HG02885 (cell line): ENCODE data around the gene SVIL.
A peak's percentile ranks its signal among the peaks of the same experiment; 100 is the strongest.
"Not testable (repeated sequence)": the region's sequence is repeated elsewhere in the genome, so short reads cannot be mapped to it uniquely, and the experiment has no call there.

Source experiments
- ATAC-seq: cut with Tn5 transposase; IDR thresholded peaks from one replicate; pipeline ENCODE4 v1.9.1; 2021; ENCODE audit warnings: mild to moderate bottlenecking; ENCODE audit not compliant: unreplicated experiment, poor library complexity

The SVIL gene

DNA sequence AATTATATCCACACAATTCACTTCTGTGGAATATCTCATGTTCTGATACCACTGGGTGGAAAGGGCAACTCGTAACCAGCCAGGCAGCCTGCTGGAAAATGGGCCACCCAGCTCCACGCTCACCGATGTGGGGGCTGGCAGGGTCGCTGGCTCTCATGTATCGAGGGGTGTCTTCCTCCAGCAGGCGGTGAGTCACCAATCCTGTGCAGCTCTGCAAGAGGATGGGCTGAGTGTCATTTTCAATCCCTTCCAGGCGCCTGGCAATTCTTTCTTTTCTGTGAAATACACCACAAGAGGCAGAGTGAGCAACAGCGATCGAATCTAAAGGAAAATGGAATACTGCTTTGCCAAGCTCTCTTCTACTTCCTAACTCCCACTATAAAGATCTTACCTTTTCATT, 80.1 kb downstream of the SVIL start:
- ATAC-seq: no peak

DNA sequence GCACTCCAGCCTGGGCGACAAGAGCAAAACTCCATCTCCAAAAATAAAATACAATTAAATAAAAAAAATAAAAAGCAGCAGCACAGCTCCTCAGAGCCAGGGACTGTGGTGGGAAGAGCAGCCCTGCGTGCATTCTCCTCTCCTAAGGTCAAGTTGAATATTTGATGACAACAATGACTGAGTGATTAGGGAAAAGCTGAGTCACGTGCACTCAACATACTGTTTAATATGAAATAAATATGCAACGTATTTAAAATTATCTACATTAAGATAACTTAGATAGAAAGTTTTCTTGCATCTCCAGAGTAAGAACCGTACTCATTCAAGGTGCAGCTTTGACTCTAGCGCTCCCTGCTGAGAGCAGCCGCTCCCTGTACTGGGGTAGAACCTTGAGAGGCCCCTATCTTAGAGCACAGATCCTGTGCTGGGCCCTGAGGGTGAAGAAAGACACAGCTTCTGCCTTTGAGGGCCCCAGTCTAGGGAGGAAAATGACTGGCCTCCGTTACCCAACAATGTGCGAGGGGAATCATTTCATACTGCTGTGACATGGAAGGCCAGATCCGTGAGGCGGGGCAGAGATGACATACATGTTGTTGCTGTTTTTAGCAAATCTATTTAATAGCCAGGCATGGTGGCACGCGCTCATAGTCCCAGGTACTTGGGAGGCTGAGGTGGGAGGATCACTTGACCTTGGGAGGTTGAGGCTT, 81.1 kb downstream of the SVIL start:
- ATAC-seq: no peak

DNA sequence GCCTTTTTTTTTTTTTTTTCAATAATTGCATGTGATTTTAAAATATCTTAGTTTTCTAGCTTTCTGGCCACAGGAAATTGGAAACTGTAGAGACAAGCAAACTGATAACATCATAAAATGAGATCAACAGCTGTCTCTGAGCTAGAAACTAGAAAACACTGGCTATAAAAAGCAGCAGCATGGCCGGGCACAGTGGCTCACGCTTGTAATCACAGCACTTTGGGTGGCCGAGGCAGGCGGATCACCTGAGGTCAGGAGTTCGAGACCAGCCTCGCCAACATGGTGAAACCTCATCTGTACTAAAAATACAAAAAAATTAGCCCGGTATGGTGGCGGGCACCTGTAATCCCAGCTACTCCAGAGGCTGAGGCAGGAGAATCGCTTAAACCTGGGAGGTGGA, 81.7 kb downstream of the SVIL start:
- ATAC-seq: not testable (repeated sequence)

- ATAC-seq: not testable (repeated sequence)
Observed at GRCh38 chr10:29549493-29549892, 85.3 kb downstream of the SVIL start.

GRCh38 chr10:29546773-29547313, 87.9 kb downstream of the SVIL start:
- ATAC-seq: no peak

- no peak for ATAC-seq
Observed at GRCh38 chr10:29545122-29545521, 89.6 kb downstream of the SVIL start.

- ATAC-seq: peak; percentile 45
Observed at GRCh38 chr10:29543715-29544114, 91.1 kb downstream of the SVIL start.

GRCh38 chr10:29542723-29543122, 92.0 kb downstream of the SVIL start:
- ATAC-seq: no peak

DNA sequence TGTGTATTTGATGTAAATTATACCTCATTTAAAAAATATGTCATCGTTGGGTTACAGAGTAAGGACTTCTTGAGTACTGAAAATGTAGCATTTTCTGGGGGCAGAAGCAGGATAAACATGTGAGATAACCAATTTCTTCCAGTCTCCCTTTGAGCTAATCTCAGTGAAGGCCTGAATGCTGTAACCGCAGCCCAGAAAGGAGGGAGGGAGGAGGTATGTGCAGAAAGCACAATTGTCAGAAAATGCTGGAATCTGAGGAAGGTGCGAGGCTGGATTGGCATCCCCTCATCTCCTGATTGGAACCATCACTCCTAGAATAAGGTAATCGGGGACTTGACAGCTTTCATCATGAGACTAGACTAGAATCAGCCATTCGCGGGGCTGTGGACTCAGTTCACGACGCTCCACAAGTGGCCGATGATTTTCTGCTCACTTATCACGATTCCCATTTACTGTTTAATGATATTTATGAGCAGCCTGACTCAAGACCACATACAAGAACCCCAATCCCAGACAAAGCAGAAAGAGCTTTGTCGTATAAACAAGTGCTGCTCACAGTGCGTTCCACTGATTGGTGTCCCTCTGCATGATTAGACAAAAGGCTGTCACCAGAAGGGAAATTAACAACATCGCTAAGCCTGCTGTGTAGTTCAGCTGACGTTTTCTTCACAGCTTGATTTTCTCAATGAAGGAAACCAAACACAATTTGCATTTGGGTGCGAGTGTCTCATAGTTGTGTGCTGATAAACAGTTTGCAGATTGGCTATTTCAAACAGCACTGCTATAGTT, 93.2 kb downstream of the SVIL start:
- no peak for ATAC-seq

GRCh38 chr10:29540016-29540415, 94.8 kb downstream of the SVIL start:
- ATAC-seq: no peak

GRCh38 chr10:29539412-29539811, 95.4 kb downstream of the SVIL start:
- ATAC-seq: no peak

DNA sequence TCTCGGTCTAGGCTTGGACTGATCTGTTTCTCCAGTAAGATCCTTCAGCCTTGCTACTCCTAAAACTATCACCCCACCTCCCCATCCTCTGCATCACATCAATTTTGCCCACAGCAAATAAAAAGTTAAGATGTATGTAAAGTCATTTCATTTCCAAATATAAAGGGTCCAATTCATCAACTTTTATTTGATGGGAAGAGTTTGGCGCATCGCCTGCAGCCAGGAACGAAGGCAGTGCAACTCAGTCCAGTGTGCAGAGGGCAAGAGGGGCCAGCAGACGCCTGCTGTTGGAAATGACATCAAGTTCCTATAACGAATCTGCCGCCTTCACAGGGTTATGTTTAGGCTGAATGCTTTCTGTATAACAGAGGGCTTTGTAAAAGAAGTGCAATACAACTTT, 97.0 kb downstream of the SVIL start:
- ATAC-seq: no peak

- not testable (repeated sequence) for ATAC-seq
Observed at GRCh38 chr10:29536691-29537090, 98.1 kb downstream of the SVIL start.

- no peak for ATAC-seq
Observed at GRCh38 chr10:29535778-29536453, 98.9 kb downstream of the SVIL start.

DNA sequence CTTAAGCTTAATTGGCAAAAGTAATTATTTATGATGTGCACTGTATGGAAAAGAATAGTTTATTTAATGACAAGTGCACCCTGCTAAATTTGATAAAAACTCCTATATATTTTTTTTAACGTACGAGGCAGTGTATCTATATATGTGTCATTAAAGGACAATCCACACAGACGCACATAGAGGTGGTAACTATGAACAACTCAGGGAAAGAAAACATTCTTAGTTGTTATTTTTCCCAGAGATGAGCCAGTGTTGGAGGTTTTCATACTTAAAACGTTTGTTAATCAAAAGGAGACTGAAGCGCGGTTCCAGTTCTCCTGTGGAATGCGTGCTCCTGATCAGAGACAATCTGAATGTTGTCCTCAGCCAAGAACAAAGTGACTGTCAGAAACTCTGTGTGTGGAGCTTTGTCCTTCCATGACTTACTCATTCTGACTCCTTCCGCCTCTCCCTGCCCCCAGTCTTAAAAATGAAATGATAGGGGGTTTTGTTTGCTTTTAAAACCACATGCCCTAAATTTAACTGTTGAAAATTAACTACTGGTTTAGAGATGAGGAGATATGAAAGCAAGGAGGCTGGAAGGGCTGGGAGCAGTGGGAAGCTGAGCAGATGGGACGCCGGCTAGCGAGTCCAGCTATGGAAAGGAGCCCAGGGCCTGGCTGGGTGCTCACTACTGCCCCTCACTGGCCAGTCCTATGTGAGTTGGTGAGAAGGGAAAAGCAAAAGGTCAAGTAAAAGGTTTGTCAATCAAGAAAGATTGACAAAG, 99.6 kb downstream of the SVIL start:
- no peak for ATAC-seq

DNA sequence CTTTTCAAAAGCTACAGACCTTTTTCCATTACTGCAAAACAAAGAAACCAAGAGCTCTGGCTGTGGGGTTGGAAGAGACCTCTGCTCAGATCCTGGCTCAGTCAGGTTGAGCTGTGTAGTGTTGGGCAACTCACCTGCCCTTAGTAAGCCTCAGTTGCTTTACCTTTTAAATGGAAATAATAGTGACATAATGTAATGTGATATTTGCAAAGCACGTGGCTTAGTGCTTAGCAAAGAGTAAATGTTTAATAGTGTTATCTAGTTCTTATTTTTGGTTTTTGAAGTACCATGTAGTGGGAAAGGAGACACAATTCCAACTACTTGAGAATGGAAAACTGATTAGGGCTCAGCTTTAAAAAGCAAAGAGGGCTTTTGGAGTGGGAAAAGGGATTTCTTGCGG, 100.2 kb downstream of the SVIL start:
- no peak for ATAC-seq

GRCh38 chr10:29533696-29534285, 101.0 kb downstream of the SVIL start:
- ATAC-seq: no peak

DNA sequence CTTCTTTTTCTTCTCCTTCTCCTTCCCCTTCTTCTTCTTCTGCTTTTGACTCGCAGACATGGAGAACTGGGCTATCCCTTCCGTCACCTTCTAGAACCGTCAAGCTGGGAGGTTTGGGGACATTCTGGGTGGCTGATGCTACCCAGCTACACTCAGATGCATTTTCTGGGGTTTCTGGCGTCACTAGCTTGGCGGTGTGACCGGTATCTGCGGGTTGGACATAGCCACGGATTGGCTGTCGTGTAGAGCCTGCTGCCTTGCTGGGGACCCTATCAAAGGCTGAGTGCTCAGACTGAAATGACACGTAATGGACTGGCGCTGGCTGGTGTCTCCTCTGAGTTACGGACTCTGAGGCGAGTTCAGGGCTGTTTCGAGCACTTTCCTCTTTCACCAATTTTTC, 101.7 kb downstream of the SVIL start:
- no peak for ATAC-seq

- ATAC-seq: no peak
Observed at GRCh38 chr10:29532256-29532878, 102.4 kb downstream of the SVIL start.
